RWPE1 (cell line): ENCODE results near the gene FAM219B.

Experiments used
- CTCF ChIA-PET: fragments of 350-600 bp; sonication (Branson Sonifier 250); formaldehyde crosslinking; extraction: SDS; loops from one replicate; lab custom pipeline; 2021; lab: Yijun Ruan, JAX
- POLR2A ChIA-PET: fragments of 400-600 bp; formaldehyde crosslinking; extraction: SDS; loops from one replicate; lab custom pipeline; 2020; ENCODE audit warnings: antibody characterized with exemption; ENCODE audit not compliant: low non-redundant PET; lab: Yijun Ruan, JAX
- DNase-seq: peaks from one replicate; pipeline ENCODE4 v3.0.0; 2012; ENCODE audit warnings: low spot score
- H3K27ac ChIP-seq: fragments of 450-650 bp; 2 replicates; pipeline ENCODE4 v1.5.1; 2017
- TF ChIP-seq, protein P1 (sequence below): fragments of 450-650 bp; conservative IDR thresholded peaks from 2 replicates; pipeline ENCODE4 v1.5.1; 2017; ENCODE audit warnings: low read depth, mild to moderate bottlenecking

The FAM219B gene

DNA sequence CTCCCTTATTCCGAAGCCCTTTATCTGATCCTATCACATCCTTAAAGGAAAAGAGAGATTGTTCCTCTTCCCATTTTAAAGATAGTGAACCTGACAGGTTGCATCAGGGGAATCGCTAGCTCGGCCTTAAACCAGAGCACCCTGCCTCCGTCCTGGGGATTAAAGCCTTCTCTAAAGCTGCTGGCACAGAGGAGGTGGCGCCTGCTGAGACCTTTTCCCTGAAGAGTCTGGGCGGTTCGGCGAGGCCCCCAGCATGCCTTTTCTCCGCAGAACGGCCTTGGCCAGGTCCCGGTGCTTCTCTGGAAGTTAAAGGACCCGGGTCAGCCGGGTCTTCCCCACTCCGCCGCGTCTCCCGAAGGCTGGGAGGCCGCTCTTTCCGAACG, 593 bp downstream of the FAM219B start:
- TF ChIP-seq, protein P1, sequence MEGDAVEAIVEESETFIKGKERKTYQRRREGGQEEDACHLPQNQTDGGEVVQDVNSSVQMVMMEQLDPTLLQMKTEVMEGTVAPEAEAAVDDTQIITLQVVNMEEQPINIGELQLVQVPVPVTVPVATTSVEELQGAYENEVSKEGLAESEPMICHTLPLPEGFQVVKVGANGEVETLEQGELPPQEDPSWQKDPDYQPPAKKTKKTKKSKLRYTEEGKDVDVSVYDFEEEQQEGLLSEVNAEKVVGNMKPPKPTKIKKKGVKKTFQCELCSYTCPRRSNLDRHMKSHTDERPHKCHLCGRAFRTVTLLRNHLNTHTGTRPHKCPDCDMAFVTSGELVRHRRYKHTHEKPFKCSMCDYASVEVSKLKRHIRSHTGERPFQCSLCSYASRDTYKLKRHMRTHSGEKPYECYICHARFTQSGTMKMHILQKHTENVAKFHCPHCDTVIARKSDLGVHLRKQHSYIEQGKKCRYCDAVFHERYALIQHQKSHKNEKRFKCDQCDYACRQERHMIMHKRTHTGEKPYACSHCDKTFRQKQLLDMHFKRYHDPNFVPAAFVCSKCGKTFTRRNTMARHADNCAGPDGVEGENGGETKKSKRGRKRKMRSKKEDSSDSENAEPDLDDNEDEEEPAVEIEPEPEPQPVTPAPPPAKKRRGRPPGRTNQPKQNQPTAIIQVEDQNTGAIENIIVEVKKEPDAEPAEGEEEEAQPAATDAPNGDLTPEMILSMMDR: no peak
- ChIA-PET POLR2A (interaction anchor here (1.0 to 1.1 kb wide), 2 partner anchors 64 to 87 kb away, joined by 3 read pairs; no protein-coding TSS in a partner anchor), CTCF (interaction anchor here (0.6 to 1.1 kb wide), 3 partner anchors 45 to 664 kb away, joined by 4 read pairs; no protein-coding TSS in a partner anchor)
- DNase-seq: peak; percentile 42
- H3K27ac ChIP-seq: peak overlapping the region; percentile 83

DNA sequence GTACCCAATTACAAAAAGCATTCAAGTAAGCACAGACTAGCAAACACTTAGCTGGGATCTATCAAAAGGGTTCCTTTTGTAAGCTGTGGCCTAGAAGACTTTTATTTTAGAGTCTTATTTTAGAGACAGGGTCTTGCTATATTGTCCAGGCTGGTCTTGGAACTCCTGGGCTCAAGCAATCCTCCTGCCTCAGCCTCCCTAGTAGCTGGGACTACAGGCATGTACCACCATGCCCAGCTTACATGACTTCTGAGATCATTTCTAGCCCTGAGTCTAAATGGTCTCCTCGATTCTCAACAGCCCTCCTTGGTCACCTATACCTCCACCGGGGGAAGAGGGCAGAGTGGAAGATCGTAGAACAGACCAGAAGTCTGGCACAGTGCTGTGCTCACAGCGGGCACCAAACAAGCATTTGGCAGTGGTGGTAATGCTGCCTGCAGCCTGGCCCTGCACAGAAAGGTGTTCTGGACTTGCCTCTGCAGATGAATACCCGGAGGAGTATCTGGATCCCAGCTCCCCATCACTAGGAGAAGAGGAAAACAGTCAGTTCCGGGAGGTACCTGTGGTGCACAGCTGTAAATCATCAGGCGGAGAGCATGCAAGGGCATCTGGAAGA, 2.4 kb downstream of the FAM219B start:
- POLR2A ChIA-PET: interaction anchor here (0.6 kb wide), 2 partner anchors 34 to 64 kb away, joined by 3 to 5 read pairs; partner anchors contain the start of gene COX5A
- TF ChIP-seq, protein P1: no peak
- CTCF ChIA-PET: no interaction called here
- peak overlapping the region; percentile 83 for H3K27ac ChIP-seq
- no peak for DNase-seq

DNA sequence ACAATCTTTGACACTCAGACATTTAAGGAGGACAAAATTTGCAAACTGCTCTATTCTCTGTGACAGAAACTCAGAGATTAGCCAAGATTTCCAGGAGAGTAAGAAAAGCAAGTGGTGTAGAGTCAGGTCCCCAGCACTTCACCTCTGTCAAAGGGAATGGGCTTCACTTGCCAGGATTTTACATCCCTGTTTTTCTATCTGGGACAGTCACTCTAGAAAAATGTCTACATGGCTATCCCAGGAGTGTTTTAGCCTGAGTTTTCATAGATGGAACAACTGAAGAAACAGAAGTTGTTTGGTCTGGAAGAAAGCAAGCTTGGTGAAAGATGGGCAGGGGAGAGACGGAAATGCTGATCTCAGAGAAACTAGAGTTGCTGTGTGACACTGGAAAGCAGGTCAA, 3.0 kb downstream of the FAM219B start:
- TF ChIP-seq, protein P1: no peak
- no peak for DNase-seq
- ChIA-PET CTCF (interaction anchor here (1.2 kb wide), 1 partner anchor 61 kb away, joined by 4 read pairs; the partner anchor contains the start of gene ULK3), POLR2A (interaction anchor here (0.6 kb wide), 1 partner anchor 34 kb away, joined by 5 read pairs; the partner anchor contains the start of gene COX5A)
- H3K27ac ChIP-seq: no peak overlapping the region

DNA sequence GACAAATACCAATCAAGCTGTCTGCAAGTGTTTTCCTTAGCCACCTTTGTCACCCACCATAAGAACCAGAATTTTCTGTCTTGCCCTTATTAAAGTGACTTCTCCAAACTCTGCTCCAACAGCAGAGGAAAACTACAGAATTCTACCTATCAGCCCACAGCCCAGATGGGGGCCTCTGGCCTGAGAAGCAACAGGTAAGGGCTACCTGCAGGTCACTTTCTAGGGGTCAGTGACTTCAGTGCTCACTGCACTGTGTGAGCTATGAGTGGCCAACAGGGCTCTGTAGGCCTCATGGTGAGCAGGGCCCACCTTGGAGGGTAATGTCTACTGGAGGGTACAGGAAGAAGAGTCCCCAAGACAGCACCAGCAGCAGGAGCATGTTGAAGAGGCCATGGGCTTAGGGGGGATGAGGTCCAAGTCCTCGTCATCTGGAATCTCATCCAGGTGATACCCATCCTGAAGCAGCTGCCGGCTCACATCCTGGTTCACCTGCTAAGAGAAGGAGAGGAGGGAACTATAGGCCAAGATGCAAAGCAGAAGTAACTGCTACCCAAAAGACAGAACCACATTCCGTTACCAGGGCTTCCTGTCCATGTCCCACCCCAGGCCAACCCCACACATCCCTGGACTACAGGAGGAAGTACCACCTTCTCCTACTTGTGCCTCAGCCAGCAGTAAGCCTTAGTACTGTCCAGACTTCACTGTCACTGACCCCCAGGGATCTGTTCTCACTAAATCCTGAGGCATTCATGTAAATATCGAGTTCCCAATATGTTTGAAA, 4.2 kb downstream of the FAM219B start:
- POLR2A ChIA-PET: no interaction called here

DNA sequence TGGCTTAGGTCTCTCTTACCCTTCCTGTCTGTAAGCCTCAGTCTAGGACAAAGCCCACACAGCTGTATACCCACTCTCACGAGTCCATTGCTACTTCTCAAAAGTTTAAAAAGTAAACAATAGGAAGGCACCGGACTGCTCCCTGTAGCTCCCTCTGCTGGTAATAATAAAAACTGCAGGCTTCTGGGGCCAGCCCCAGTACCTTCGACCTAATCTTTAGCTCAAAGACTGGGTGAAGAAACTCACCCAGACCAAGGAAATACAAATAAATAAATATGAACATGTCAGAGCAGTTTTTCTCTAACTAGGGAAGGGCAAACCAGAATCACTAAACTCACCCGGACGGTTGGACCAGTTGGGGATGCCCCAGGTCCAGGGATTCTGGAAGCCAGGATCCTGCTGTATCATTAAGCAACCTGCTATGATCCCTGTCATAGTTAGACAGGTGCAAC, 5.0 kb downstream of the FAM219B start:
- POLR2A ChIA-PET: interaction anchor here (0.6 kb wide), 1 partner anchor 17 kb away, joined by 3 read pairs; no protein-coding TSS in a partner anchor
- CTCF ChIA-PET: interaction anchor here (0.5 to 2.3 kb wide), 30 partner anchors 9 to 141 kb away, joined by 3 to 12 read pairs (median 4); partner anchors contain the start of genes CPLX3 and MPI
- H3K27ac ChIP-seq: no peak overlapping the region
- DNase-seq: peak; percentile 82
- TF ChIP-seq, protein P1: peak; percentile 99

More for the DNA sequence above, 4.2 kb downstream of the FAM219B start:
- no peak for DNase-seq
- CTCF ChIA-PET: interaction anchor here (0.5 to 2.3 kb wide), 27 partner anchors 8 to 141 kb away, joined by 3 to 12 read pairs (median 5); partner anchors contain the start of genes CPLX3, MPI and ULK3
- peak overlapping the region; percentile 22; the same call in 1 of the 2 replicates for H3K27ac ChIP-seq
- TF ChIP-seq, protein P1: no peak

DNA sequence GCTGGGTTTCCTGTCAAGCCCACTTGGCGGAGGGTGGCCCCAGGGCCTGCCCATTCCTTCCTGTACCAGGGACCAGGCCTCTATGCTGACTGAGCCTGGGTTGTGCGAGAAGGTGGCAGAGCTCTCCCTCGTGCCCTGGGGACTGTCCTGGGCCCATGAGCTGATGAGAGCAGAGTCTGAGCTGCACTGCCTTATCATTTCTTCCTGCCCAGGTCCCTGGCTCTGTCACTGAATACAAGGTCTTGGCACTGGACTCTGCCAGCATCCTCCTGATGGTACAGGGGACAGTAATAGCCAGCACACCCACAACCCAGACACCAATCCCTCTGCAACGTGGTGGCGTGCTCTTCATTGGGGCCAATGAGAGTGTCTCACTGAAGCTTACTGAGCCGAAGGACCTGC, 9.3 kb downstream of the FAM219B start:
- ChIA-PET CTCF (interaction anchor here (0.6 to 1.8 kb wide), 3 partner anchors 60 to 744 kb away, joined by 3 to 6 read pairs (median 3); no protein-coding TSS in a partner anchor), POLR2A (no interaction called here)
- TF ChIP-seq, protein P1: no peak
- no peak for DNase-seq
- H3K27ac ChIP-seq: peak overlapping the region; percentile 8
